Stimulated activated CD8-positive, alpha-beta memory T cell treated with anti-CD3 and anti-CD28 coated beads, Interleukin-12 subunit alpha, Interleukin-12 subunit beta, amount 100 ng/mL, for 1 hour (primary cell): Measurements from ENCODE around the gene FAM241A.
"Not testable (repeated sequence)": the region's sequence is repeated elsewhere in the genome, so short reads cannot be mapped to it uniquely, and the experiment has no call there.

Experiments
- DNase-seq: peaks from one replicate; pipeline ENCODE4 v3.0.0-alpha.2; 2020; ENCODE audit warnings: low read depth

FAM241A gene

DNA sequence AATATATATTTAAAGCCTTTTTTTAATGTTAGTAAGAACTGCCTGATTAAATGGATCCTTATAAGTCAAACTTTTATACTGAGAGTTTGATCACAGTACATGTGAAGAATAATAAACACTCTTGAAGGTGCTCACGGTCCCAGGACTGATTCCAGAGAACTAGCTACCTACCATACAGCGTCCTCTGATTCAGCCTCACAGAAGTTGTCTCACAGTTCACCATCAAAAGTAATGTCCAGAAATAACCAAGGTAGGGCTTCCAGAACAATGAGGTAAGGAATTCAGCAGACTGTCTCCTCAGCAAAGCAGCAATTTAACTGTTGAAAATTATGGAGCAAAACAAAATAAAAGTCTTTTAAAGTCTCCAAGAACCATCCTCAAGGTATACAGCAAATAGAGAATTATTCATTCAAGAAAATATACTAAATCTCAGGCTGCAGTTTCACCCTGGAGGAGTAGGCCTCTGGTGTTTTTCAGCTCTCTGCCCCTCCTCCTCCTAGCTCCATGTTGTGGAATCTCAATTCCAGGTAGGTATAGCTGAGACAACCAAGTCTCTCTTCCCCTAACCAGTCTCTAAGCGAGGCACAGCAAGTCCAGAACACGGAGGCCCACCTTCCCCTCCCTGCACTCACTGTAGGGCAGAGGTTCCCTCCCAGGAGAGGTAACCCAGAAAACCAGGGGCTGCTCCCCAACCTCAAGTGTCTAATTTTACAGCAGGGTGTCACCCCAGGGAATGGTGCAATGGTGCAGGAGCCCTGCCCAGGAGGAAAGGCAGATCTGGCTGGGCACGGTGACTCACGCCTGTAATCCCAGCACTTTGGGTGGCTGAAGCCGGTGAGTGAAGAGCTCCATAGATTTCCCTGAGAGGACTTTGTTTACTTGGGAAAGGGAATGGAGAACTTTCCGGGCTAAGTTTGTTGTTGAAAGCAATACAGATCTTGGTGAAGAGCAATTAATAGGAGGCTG, 28.6 kb downstream of the FAM241A start:
- DNase-seq, result no peak

DNA sequence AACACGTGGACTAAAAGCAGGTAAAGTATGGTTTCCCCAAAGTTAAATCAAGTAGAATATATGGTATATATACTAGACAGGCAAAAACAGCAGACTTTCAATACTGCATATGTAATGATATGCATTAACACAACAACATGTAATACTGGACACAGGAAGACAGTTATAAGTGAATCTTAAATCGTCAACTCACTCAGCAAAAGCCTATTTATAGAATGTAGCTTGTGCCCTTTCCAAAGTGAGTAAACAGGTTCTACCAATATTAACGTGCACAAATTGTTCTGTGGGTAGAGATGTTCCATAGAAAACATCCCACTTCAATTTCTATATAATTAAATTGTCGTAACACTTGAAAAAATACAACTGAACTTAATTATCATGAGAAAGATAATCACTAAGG, 30.6 kb downstream of the FAM241A start:
- no peak for DNase-seq

DNA sequence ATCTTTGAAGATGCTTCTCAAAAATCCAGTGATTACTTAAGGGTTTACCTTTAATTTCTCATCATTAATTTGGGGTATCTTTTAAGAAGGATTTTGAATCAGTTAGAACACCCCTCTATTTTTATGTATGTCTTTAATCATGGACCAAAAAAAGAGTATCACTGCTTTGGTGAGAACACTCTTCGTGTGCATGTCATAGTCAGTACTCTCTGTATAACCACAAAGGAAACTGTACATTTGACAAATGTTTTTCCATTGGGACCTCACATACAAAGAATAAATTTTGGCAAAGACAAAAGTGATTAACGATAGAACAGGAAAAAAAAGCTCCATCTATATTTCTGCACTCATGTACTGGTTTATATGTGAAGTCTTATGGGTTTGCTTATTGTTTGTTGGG, 31.3 kb downstream of the FAM241A start:
- no peak for DNase-seq

DNA sequence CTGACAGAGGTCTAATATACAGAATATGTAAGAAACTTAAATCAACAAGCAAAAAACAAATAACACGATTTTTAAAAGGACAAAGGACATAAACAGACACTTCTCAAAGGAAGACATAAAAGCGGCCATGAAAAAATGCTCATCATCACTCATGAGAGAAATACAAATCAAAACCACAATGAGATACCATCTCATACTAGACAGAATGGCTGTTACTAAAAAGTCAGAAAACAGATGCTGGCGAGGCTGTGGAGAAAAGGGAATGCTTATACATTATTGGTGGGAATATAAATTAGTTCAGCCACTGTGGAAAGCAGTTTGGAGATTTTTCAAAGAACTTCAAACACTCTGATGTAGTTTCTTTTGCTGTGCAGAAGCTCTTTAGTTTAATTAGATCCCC, 33.5 kb downstream of the FAM241A start:
- DNase-seq, result not testable (repeated sequence)

DNA sequence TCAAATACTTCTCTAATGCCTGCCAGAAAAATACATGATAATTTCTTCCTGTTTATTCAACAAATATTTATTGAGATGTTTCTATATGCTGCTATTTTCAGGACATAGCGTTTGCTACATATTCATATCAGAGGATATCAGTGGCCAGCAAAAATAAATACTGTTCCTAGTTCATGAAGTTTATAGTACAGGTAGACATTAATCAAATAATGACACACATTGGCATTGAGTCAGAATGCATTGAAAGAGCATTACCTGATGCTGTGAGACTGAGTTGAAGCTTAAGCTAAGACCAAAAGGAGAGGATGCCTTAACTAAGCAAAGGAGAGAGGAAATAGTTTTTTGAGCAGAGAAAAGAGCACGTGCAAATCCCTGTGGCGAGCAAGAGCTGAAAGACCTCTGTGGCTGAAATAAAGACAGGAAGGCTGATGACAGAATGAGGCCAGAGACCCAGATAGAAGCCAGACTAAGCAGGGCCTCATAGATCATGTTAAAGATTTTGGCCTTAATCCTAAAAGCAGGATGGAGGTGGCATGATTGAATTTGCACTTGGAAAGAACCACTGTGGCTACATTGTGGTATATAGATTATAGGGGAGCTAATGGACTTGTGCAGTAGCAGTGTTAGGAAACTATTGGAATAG, 36.2 kb downstream of the FAM241A start:
- no peak for DNase-seq

GRCh38 chr4:112182604-112183003, 37.4 kb downstream of the FAM241A start:
- DNase-seq, result no peak

GRCh38 chr4:112183252-112183651, 38.0 kb downstream of the FAM241A start:
- no peak for DNase-seq

DNA sequence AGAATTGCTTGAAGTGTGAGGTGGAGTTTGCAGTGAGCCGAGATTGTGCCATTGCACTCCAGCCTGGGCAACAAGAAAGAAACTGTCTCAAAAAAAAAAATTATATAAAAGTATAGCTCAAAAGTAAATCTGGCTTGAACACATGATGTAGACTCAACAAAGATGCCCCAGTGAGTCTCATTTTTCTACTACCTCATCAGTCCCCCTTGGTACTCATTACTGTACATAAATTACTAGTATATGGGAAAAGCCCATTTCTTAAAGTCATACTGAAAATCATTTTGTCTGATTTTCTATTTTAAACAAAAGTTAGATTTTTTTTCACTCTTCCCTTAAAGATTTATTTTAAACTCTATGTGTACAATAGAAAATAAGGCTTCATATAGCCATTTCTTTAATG, 39.2 kb downstream of the FAM241A start:
- no peak for DNase-seq

DNA sequence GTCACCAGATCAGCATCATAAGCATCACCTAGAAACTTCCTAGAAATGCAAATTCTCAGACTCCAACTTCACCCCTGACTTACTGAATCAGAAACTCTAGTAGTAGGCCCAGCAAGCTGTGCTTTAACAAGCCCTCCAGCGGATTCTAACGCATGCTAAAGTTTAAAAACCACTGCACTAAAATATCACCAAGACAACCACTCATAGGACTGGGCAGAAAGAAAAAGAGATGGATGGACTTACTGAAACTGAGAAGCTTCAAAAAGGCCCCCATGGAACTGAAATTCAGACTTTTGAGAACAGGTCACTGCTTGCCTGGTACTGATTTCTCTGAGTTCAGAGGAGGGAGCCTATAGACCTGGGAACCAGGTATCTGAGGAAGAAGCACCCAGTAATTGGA, 40.1 kb downstream of the FAM241A start:
- DNase-seq, result no peak

- no peak for DNase-seq
Observed at GRCh38 chr4:112185740-112186670, 40.8 kb downstream of the FAM241A start.

DNA sequence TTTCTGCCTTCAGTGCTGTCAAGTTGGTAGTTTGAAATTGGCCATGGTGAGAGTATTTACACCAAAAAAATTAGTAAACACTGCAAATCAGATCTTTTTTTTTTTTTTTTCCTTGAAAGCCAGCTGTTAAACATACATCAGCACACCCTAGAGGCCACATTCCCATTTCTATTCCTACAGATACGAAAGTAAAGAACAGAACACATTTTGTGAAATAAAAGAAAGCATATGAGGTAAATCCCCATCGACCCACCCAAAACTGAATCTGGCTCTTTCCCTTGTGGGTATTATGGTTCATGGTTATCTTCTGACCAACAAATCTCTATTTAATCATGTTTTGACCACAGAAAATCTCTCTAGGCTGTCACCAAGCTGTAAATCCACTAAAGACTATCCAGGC, 44.5 kb downstream of the FAM241A start:
- DNase-seq, result no peak

GRCh38 chr4:112190684-112191083, 45.4 kb downstream of the FAM241A start:
- no peak for DNase-seq

GRCh38 chr4:112196461-112196860, 51.2 kb downstream of the FAM241A start:
- no peak for DNase-seq

DNA sequence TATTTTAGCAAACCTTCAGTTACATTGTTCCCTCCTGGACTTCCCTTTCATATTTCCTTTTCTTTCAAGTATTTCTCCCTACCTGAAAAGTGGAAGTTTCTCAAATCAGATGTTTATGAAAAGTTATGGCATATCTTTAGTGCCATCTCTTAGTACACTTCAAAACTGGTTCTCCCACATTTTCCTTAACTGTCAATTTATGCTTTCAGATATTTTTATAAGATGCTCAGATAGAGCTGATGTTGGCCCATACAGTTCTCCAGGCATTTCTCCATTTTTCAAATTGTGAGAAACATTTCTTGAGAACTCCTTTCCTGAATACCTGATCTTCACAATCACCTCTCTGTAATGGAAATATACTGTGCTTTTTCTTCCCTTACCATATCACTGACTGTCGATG, 53.8 kb downstream of the FAM241A start:
- DNase-seq, result no peak

GRCh38 chr4:112201915-112202505, 56.8 kb downstream of the FAM241A start:
- DNase-seq, result no peak

DNA sequence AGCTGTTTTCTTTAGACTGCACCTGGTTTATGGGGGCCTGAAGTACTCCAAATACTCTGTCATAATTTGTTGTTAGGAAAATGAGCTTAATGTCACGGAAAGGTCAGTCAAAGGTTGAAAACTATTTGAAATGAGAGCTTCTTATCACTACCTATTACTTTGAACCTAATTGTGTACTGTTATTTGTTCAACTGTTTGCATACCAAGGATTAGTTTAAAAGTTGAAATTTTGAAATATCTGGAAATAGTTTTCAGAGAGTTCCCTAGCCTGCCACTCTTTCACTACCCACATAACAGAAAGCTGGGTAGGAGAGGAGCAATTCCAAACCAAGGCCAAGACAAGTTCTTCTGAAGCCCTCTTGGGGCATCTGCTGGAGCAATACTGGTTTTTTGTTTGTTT, 58.3 kb downstream of the FAM241A start:
- no peak for DNase-seq

DNA sequence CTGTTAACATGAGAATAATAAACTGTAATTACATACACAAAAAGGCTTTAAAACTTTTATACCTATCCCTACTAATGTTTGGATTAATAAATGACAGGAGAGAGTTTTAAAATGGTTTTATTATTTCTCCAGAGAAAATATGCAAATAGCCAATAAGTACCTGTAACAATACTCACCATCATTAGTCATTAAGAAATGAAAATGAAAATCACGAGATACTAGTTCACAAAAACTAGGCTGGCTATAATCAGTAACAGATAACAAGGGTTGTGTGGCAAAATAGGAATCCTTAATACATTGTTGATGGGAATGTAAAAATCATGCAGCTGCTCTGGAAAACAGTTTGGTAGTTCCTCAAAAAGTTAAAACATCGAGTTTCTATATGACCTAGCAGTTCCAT, 61.2 kb downstream of the FAM241A start:
- no peak for DNase-seq

- DNase-seq, result not testable (repeated sequence)
Observed at GRCh38 chr4:112208137-112209095, 63.2 kb downstream of the FAM241A start.

DNA sequence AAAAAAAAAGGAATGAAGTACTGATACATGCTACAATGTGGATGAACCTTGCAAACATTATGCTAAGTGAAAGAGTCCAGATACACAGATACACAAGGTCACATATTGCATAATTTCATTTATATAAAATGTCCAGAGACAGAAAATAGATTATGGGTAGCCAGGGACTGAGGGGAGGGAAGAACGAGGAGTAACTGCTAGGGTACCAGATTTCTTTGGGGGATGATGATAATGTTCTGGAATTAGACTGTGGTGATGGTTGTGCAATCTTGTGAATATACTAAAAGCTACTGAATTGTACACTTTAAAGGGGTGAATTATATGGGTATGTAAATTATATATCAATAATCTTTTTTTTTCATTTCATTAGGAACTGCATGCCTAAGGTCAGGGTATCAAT, 65.5 kb downstream of the FAM241A start:
- no peak for DNase-seq

GRCh38 chr4:112213091-112213490, 67.8 kb downstream of the FAM241A start:
- no peak for DNase-seq

DNA sequence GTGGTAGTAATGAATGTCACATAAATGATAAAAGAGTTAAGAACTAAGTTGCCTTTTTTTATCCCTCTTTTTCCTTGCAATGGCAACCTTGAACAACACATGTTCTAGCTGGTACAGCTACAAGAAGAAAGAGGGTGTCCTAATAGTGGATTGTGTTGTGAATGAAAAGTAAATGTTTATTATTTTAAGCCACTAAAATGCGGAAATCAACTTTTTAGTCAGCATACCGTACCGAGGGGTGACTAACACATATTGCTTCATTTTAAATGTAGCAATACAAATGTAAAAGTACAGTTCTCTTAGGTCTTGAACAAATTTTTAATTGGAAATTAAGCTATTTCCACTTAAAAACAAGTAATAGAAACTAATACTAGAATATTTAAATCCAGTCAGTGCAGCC, 68.6 kb downstream of the FAM241A start:
- no peak for DNase-seq
